Ramos (cell line): ENCODE results near the gene LSM12.

Experiments
- in situ Hi-C: fragments of 300-500 bp; cut with MboI; formaldehyde crosslinking; loops from one replicate; pipeline ENCODE4 v1.14.3; 2022; ENCODE audit warnings: low sequenced_read_pairs; ENCODE audit not compliant: unreplicated experiment

LSM12 gene

GRCh38 chr17:43994272-43995149 is 72.0 kb downstream of the LSM12 start:
- in situ Hi-C loops: no loop called here

- in situ Hi-C loops: no loop called here
Observed at GRCh38 chr17:43992641-43993040, 73.8 kb downstream of the LSM12 start.

DNA sequence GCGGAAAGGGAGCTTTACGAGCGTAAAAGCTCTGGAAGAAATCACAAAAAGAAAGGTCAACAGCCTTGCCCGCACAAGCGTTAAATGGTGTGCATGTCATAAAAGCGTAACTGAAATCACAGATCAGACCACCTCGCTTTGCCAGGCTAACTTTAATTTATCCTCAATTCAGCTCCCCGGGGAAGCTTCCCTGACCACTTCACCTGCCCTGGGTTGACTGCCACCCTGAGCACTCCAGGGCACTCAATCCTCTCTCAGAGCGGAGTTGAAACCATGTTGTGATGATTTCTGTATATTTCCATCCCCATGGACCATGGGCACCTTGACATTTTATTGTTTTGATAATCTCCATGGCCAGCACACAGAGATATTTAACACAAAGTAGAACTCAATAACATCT is 78.2 kb downstream of the LSM12 start:
- in situ Hi-C loops: no loop called here

GRCh38 chr17:43987131-43988021 is 79.1 kb downstream of the LSM12 start:
- in situ Hi-C loops: no loop called here

- in situ Hi-C loops: no loop called here
Observed at GRCh38 chr17:43986225-43986981, 80.1 kb downstream of the LSM12 start.

DNA sequence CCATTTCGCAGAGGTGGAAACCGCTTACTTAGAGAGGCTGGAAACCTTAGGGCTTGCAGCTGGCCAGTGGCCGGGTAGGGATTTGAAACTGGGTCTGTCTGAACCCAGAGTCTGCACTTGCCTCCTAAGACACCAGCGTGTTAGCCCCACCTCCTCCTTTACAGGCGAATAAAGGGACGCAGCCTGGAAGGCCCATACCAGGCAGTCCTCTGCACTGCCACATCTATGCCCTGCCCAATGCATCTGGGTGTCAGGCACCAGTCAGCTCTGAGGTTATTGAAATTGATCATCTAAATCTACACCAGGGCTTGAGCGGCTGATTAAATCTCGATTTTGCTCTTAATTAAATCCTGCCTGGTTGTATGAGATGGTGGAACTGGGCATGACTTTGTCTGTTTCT is 82.0 kb downstream of the LSM12 start:
- in situ Hi-C loops: no loop called here
